Posterior vena cava (tissue), 2 donors: ENCODE measurements around the gene TMEM245. TPM values are rescaled to one million over a fixed set of nuclear protein-coding genes. Genes with fewer than 3 reads are reported as not detected.

Experiments used
- DNase-seq: peaks from one replicate; pipeline ENCODE4 v3.0.0-alpha.2; 2020; ENCODE audit warnings: low spot score
- intact Hi-C, 2 donors: fragments of 100-400 bp; cut with DNase I; formaldehyde crosslinking; loops; one replicate each; pipeline versions ENCODE4 v1.14.1 to v1.14.2; 2022 to 2023
- long read RNA-seq, 2 donors: library from polyadenylated mRNA; unstranded; transcript quantifications; one replicate each; pipeline ENCODE4 v2.0.0, GENCODE V29; 2020 to 2021
- total RNA-seq, 2 donors: library from RNA; stranded (reverse); fragmentation: NEBNext Ultra II Directional; extraction: Animal tissue kit (Norgen Biotek cat#: 25700); gene quantifications; one replicate each; pipeline ENCODE4 v1.2.1, GENCODE V29; 2021
- donor health status: DM: yes; HTN: yes; CAD: no.
- donor health status: DM: yes; HTN: yes; CAD: no.

The TMEM245 gene
- 10 to 100 TPM; 44.9 to 52.3 TPM for total RNA-seq
- long read RNA-seq, donor 1, partial matches to known transcripts: 9 of 31 reads
- long read RNA-seq, donor 1, other reads (novel, unspliced or antisense): 22 of 31 reads
- long read RNA-seq, donor 2, transcript TMEM245-202 (12 exons, 1,973 nt): major isoform, 5 of 26 reads
- long read RNA-seq, donor 2, partial matches to known transcripts: 5 of 26 reads
- long read RNA-seq, donor 2, other reads (novel, unspliced or antisense): 16 of 26 reads

DNA sequence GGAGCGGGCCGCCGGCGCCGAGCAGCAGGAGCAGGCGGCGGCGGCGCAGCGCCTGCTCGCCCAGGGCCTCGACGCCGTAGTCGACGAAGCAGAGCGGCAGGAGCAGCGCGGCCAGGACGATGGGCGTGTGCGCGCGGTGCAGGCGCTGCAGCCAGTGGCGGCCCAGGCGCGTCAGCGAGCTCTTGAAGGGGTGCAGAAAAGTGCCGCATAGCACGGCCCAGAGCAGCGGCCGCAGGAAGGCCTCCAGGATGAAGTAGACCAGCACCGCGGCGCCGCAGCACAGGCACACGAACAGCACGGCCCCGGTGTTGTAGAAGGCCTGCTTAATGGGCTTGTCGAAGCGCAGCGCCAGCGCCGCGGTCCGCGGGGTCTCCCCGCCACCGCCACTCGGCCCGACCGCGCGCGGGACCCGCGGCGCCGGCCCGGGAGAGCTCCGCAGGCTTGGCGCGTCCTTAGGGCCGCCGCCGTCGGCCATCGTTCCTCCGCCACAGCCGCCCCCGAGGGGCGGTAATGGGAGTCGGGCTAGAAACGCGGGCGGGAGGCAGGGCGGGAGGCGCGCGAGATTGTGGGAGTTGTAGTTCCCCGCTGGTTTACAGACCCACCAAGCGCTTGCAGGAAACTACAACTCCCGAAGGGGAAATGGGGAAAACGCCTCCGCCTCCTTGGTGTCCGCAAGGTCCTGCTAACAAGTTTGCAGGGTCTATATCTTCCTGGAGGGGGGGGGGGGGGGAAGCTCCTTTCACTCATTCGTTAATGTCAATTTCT, at the start of gene TMEM245:
TSS of gene TMEM245 (minus strand) at position 509 of the 765 bp plus-strand sequence. CDS start at position 475, 34 bp downstream.
- intact Hi-C loops: loop anchor here in 1 of 2 donors (2.0 kb wide), 1 partner anchor 91 kb away; no protein-coding TSS in a partner anchor
- DNase-seq: peak; percentile 99

DNA sequence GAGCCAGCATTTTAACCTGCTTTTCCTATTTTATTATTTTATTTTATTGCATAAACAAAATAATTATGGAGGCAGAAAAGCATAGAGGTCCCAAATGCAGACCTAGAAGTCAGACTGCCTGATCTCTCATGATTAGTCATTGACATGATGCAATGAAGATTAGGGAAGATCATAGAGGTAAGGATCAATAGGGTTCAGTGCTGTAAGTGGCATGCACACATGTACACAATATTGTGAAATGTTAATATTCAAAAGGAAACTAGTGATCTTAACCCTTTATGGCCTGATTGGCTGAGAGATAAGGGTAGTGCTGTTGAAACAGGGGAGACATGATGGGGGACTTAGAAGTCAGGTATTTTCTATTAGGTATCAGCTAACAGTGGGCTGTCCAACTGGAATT, 48.4 kb upstream of the TMEM245 start:
- DNase-seq: no peak
- intact Hi-C loops: no loop called here

- DNase-seq: no peak
- intact Hi-C loops: no loop called here
These were observed 48.0 kb upstream of the TMEM245 start for GRCh38 chr9:109167716-109168115.

DNA sequence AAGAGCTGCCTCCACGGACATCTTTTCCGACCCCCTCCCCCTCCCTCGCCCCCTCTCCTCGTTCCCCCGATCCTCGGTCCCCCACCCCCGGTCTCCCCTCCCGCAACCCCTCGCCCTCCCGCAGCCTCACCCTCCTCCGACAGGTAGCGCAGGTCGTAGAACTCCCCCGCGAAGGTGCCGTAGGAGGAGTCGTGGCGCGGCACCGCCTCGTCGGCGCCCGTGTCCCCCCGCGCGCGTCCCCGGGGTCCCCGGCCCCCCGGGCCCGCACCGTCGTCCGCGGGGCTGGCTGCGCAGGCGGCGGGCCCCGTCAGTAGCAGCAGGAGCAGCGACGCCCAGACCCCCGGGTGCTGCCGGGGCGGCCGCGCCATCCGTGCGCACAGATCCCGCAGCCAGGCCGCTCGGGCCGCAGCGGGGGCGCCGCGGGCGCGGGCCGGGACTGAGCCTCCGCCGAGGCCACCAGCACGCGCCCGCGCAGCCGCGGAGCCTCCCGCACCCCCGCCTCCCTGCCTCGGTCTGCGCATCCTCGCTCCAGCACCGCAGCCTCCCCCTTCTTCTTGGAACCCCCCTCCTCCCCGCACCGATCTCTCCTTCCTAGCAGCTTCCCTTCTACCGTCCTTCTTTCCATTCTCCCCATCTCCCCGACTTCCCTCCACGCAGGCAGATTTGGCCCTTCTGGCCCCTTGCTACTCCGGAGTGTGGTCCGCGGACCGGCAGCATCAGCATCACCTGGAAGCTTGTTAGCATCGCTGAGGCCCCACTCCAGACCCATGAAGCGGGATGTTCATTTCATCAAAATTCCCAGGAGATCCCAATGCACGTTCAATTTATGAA, 47.2 kb upstream of the TMEM245 start, which contains the start of gene FRRS1L:
TSS of gene FRRS1L (minus strand) at position 479 of the 831 bp plus-strand sequence. CDS start at position 368, 111 bp downstream.
- intact Hi-C loops: no loop called here
- DNase-seq: peak; percentile 64

GRCh38 chr9:109166171-109166770, 46.5 kb upstream of the TMEM245 start:
- intact Hi-C loops: no loop called here
- no peak for DNase-seq

- no peak for DNase-seq
- intact Hi-C loops: no loop called here
These were observed 44.3 kb upstream of the TMEM245 start for GRCh38 chr9:109164042-109164441.

- DNase-seq: no peak
- intact Hi-C loops: loop anchor here in 1 of 2 donors (2.0 kb wide), 1 partner anchor 54 kb away; no protein-coding TSS in a partner anchor
These were observed 43.4 kb upstream of the TMEM245 start for GRCh38 chr9:109163194-109163593.

DNA sequence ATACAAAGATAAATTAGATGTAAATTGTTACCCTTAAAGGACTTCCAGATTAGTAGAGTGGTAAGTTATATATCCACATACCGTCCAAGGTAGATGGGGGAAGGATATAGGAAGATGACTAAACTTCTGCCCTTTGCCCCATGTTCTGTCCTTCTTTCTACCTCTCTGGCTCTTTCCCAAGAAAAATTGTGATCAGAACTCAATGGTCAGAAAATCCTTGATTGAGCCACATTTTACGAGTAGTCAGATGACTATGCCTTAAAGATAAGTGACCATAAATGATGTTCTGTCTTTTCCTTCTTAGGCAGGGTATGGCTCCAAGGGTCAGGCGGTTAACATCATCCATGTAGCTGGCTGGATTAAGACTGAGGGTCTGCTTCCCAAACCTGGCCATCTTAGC, 42.9 kb upstream of the TMEM245 start:
- no peak for DNase-seq
- intact Hi-C loops: loop anchor here in 1 of 2 donors (2.0 kb wide), 1 partner anchor 54 kb away; no protein-coding TSS in a partner anchor

- DNase-seq: no peak
- intact Hi-C loops: loop anchor here in 1 of 2 donors (2.0 kb wide), 1 partner anchor 79 kb away; no protein-coding TSS in a partner anchor
These were observed 41.7 kb upstream of the TMEM245 start for GRCh38 chr9:109161471-109161870.

DNA sequence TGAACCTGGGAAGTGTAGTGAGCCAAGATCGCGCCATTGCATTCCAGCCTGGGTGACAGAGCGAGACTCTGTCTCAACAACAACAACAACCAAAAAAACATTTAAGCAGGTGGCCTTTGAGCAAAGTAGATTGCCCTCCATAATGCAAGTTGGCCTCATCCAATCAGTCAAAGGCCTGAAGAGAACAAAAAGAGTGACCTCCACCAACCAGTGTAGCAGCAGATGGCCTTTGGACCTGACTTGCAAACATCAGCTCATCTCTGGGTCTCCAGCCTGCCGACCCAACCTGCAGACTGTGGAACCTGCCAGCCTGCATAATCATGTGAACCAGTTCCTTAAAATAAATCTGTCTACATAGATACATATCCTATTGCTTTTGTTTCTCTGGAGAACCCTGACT, 39.8 kb upstream of the TMEM245 start:
- no peak for DNase-seq
- intact Hi-C loops: no loop called here

DNA sequence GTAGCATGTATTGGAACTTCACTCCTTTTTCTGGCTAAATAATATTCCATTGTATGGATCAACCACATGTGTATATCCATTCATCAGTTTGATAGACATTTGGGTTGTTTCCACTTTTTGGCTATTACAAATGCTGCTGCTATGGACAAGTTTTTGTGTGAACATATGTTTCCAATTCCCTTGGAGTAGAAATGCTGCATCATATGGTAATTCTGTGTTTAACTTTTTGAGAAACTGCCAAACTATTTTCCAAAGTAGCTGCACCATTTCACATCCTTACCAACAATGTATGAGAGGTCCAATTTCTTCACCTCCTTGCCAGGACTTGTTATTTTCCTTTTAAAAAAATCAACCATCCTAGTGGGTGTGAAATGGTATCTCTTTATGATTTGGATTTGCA, 38.9 kb upstream of the TMEM245 start:
- DNase-seq: no peak
- intact Hi-C loops: no loop called here

DNA sequence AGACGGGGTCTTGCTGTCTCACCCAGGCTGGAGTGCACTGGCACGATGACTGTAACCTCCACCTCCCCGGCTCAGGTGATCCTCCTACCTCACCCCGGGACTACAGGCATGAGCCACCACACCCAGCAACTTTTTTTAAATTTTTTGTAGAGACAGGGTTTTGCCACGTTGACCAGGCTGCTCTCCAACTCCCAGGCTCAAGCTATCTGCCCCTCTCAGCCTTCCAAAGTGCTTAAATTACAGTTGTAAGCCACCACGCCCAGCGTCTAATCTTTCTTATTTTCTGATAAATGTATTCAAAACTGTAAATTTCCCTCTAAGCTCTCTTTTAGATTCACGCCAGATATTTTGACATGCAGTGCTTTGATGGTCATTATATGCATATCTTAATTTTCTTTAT, 37.0 kb upstream of the TMEM245 start:
- no peak for DNase-seq
- intact Hi-C loops: no loop called here

DNA sequence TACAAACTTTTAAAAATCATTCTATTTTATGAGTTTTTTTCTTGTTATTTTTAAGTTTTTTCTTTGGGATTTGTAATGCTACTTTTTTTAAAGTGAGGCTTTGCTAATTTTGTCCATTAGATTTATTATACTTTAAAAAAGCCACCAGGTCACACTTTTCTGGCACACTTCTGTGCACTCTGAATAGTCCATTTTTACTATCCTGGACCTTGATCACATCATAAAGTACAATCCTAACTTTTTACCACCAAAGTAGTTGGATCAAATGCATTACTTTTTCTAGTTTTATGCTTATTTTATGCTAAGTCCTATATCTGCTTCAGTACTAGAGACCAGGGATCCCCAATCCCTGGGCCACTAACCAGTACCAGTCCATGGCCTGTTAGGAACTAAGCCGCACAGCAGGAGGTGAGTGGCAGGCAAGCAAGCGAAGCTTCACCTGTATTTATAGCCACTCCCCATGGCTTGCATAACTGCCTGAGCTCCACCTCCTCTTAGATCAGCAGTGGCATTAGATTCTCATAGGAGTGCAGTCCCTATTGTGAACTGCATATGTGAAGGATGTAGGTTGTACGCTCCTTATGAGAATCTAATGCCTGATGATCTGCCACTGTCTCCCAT, 31.3 kb upstream of the TMEM245 start:
- intact Hi-C loops: no loop called here
- DNase-seq: no peak

- no peak for DNase-seq
- intact Hi-C loops: no loop called here
These were observed 30.0 kb upstream of the TMEM245 start for GRCh38 chr9:109149722-109150121.

GRCh38 chr9:109149089-109149488, 29.3 kb upstream of the TMEM245 start:
- intact Hi-C loops: no loop called here
- DNase-seq: no peak

DNA sequence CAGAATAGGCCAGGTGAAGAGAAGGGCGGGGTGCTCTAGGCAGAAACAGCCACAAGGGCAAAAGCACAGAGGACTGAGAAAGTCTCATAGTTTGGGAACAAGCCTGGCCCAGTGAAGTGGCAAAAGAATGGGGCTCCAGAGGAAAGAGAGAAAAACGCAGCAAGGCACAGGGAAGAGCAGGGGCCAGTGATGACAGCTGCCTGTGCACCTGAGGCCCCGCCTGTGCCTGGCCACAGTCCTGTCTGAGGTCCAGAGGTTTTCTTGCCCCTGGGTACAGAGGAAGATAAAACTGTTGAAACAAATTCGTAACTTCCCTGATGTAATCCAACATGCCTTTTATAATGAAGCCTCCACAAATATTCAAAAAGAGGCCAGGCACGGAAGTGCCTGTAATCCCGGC, 25.3 kb upstream of the TMEM245 start:
- intact Hi-C loops: no loop called here
- DNase-seq: no peak

GRCh38 chr9:109143881-109144562, 24.3 kb upstream of the TMEM245 start:
- DNase-seq: no peak
- intact Hi-C loops: no loop called here

GRCh38 chr9:109141375-109141774, 21.6 kb upstream of the TMEM245 start:
- no peak for DNase-seq

More at GRCh38 chr9:109141375-109141774, 21.6 kb upstream of the TMEM245 start:
- intact Hi-C loops: no loop called here
